ENCODE results near the gene BNIPL.

DNA sequence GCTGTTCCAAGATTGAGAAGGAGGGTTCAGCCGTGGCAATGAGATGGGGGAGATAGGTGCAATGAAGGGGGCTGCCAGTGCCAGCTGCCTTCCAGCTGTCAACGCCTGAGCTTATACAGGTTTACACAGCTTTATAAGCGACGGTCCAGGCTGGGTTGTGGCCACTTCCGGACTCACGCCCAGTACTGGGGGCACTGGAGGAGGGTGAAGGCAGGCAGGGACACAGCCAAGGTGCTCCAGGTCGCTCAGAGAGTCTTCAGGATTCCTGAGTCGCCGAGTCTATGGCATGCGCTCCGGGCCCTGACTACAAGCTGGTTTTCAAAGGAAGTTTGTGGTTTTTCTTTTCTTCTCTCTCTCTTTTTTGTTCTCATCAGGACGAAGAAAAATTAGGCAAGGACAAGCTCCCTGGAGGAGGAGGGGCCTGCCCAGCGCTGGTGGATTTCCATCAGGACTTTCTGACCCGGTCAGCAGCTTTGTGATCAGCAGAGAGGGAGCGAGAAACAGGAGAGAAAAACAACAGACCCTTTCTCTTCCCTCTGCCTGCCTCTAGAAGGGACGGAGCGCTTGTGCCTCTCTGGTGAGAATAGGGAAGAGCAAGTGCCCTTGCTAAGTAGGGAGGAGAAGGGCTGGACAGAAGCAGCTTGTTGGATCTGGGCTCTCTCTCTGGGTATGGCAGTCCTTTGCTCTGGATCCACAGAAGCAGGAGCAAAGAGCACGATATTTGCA lies 29.9 kb upstream of the BNIPL start, which contains the start of gene MINDY1:
- TF ChIP-seq, protein P1, sequence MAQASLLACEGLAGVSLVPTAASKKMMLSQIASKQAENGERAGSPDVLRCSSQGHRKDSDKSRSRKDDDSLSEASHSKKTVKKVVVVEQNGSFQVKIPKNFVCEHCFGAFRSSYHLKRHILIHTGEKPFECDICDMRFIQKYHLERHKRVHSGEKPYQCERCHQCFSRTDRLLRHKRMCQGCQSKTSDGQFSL (CRISPR knock-in tag; IDR thresholded peaks at IDR 0.05), result no peak
- TF ChIP-seq ZFYVE20 (CRISPR knock-in tag; IDR thresholded peaks at IDR 0.05; ENCODE audit: borderline replicate concordance, low read depth) (no peak), ZNF446 (CRISPR knock-in tag; IDR thresholded peaks at IDR 0.05) (no peak), HNRNPH1 (optimal IDR thresholded peaks at IDR 0.05; ENCODE audit: low read depth, low read length) (no peak), POLR2A (IDR thresholded peaks at IDR 0.05; ENCODE audit: insufficient read depth in 1 of 2, low read depth in 2 of 2, low read length in 2 of 2) (peak; percentile 51 to 85; a peak in 3 of 4 replicates), SMAD3 (CRISPR knock-in tag; IDR thresholded peaks at IDR 0.05) (0 out of 2 replicates have a peak, but pooled peaks have one; percentile 47), FOXJ3 (CRISPR knock-in tag; IDR thresholded peaks at IDR 0.05; ENCODE audit: borderline replicate concordance) (peak; percentile 16; the same call in 1 of the 2 replicates)
- TF ChIP-seq, protein P2, sequence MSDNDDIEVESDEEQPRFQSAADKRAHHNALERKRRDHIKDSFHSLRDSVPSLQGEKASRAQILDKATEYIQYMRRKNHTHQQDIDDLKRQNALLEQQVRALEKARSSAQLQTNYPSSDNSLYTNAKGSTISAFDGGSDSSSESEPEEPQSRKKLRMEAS (IDR thresholded peaks at IDR 0.05), result no peak; the same call in none of the 2 replicates
